ENCODE results near the gene GPR83.

DNA sequence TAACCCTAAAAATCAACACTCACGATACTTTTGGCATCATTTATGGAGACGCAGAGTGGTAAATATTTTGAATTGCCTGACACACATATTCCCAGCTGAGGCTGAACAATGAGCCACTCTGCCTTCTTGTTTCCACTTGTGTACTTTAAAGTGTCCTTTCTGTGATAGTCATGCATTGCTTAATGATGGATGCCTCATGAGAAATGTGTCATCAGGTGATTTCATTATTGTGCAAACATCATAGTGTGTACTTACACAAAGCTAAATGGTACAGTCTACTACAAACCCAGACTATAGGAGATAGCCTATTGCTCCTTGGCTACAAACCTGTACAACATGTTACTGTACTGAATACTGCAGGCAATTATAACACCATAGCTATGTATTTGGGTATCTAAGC is 48.2 kb upstream of the GPR83 start:
- TF ChIP-seq EP300 (IDR thresholded peaks at IDR 0.05) (no peak), POLR2A (IDR thresholded peaks at IDR 0.05) (no peak), POLR2AphosphoS5 (IDR thresholded peaks at IDR 0.05) (no peak)
- TF ChIP-seq, protein P1, sequence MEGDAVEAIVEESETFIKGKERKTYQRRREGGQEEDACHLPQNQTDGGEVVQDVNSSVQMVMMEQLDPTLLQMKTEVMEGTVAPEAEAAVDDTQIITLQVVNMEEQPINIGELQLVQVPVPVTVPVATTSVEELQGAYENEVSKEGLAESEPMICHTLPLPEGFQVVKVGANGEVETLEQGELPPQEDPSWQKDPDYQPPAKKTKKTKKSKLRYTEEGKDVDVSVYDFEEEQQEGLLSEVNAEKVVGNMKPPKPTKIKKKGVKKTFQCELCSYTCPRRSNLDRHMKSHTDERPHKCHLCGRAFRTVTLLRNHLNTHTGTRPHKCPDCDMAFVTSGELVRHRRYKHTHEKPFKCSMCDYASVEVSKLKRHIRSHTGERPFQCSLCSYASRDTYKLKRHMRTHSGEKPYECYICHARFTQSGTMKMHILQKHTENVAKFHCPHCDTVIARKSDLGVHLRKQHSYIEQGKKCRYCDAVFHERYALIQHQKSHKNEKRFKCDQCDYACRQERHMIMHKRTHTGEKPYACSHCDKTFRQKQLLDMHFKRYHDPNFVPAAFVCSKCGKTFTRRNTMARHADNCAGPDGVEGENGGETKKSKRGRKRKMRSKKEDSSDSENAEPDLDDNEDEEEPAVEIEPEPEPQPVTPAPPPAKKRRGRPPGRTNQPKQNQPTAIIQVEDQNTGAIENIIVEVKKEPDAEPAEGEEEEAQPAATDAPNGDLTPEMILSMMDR (IDR thresholded peaks at IDR 0.05) = no peak

Measured in upper lobe of left lung (tissue), 4 donors.